ENCODE measurements around the gene TMEM108.

Gene TMEM108

DNA sequence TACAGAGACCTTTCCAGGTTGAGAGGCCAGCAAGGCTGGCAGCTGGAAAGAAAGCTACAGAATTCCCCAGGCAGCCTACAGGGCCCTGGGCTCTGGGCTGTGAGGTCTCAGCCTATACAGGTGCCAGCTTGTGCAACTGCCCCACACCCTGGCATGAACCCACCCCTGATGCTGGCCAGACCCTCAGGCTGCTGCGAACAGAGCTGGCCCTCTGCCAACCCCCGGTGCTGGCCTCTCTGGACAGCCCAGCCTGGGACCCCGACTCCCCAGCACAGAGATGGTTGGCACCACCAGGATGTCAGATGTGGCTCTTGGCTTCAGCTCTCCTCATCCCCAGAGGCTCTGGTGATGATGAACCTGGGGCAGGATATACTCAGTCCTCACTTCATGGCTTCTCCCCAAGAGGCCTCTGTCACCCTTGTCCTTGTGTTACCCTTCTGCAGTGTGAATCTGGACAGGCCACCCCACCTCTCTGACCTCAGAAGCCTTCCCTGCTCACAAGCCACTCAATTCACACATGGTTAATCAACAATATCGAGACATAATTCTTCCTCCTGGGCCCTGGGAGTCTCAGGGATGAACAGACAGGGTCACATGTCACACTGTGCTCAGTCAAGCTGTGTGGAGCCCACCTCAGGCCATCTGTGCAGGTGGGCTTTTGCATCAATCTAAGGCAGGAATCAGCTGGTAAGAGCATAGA, 350.7 kb downstream of the TMEM108 start:
- TF ChIP-seq FOXP2 (optimal IDR thresholded peaks at IDR 0.05; ENCODE audit: borderline replicate concordance, extremely low read depth, extremely low read length, insufficient read depth) (no peak), TAF1 (IDR thresholded peaks at IDR 0.05; ENCODE audit: borderline replicate concordance, insufficient read depth, low read length) (no peak), POLR2AphosphoS5 (IDR thresholded peaks at IDR 0.05; ENCODE audit: low read depth, low read length) (no peak), SIN3A (IDR thresholded peaks at IDR 0.05; ENCODE audit: borderline replicate concordance, insufficient read depth, low read length) (no peak)
- TF ChIP-seq, protein P1, sequence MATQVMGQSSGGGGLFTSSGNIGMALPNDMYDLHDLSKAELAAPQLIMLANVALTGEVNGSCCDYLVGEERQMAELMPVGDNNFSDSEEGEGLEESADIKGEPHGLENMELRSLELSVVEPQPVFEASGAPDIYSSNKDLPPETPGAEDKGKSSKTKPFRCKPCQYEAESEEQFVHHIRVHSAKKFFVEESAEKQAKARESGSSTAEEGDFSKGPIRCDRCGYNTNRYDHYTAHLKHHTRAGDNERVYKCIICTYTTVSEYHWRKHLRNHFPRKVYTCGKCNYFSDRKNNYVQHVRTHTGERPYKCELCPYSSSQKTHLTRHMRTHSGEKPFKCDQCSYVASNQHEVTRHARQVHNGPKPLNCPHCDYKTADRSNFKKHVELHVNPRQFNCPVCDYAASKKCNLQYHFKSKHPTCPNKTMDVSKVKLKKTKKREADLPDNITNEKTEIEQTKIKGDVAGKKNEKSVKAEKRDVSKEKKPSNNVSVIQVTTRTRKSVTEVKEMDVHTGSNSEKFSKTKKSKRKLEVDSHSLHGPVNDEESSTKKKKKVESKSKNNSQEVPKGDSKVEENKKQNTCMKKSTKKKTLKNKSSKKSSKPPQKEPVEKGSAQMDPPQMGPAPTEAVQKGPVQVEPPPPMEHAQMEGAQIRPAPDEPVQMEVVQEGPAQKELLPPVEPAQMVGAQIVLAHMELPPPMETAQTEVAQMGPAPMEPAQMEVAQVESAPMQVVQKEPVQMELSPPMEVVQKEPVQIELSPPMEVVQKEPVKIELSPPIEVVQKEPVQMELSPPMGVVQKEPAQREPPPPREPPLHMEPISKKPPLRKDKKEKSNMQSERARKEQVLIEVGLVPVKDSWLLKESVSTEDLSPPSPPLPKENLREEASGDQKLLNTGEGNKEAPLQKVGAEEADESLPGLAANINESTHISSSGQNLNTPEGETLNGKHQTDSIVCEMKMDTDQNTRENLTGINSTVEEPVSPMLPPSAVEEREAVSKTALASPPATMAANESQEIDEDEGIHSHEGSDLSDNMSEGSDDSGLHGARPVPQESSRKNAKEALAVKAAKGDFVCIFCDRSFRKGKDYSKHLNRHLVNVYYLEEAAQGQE (IDR thresholded peaks at IDR 0.05; ENCODE audit: insufficient read depth in 1 of 2, low read depth in 2 of 2, low read length in 2 of 2): no peak

DNA sequence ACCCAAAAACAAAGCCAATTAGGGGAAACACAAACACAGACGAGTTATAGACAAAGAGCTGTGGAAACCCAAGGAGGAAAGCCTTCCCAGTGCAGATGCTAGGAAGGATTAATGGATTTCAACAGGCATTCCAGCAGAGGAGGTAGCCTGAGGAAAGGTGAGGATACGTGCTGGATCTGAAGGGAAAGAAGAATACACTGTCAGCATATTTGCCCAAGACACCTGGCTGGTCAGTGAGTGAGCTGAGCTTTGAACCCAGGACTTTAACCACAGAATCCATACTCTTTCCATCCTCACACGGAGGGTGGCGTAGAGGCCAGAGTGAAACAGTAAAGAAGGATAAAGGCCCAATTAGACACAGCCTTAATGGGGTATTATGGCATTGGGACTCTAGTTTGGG, 352.5 kb downstream of the TMEM108 start:
- TF ChIP-seq FOXP2 (optimal IDR thresholded peaks at IDR 0.05; ENCODE audit: borderline replicate concordance, extremely low read depth, extremely low read length, insufficient read depth) (no peak), POLR2AphosphoS5 (IDR thresholded peaks at IDR 0.05; ENCODE audit: low read depth, low read length) (no peak), TAF1 (IDR thresholded peaks at IDR 0.05; ENCODE audit: borderline replicate concordance, insufficient read depth, low read length) (no peak), SIN3A (IDR thresholded peaks at IDR 0.05; ENCODE audit: borderline replicate concordance, insufficient read depth, low read length) (no peak)
- TF ChIP-seq, protein P1 (IDR thresholded peaks at IDR 0.05; ENCODE audit: insufficient read depth in 1 of 2, low read depth in 2 of 2, low read length in 2 of 2): no peak

DNA sequence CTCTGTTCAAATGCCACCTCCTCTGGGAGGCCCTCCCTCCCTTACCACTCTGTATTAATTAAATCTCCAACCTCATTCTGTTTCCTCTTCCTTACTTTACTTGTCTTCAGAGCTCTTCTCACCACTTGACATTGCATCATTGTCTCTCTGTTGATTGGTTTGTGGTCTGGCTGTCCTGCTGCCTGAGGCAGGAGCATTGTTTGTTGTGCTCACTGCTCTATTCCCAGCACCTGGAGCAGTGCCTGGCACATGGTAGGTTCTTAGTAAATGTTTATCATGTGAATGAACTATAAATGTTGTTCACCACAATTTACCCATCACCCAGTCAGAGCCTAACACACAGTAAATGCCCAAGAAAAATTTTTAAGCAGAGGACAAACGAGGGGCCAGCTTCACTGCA, 355.0 kb downstream of the TMEM108 start:
- TF ChIP-seq FOXP2 (optimal IDR thresholded peaks at IDR 0.05; ENCODE audit: borderline replicate concordance, extremely low read depth, extremely low read length, insufficient read depth) (no peak), SIN3A (IDR thresholded peaks at IDR 0.05; ENCODE audit: borderline replicate concordance, insufficient read depth, low read length) (no peak), POLR2AphosphoS5 (IDR thresholded peaks at IDR 0.05; ENCODE audit: low read depth, low read length) (no peak), TAF1 (IDR thresholded peaks at IDR 0.05; ENCODE audit: borderline replicate concordance, insufficient read depth, low read length) (no peak)
- TF ChIP-seq, protein P1 (IDR thresholded peaks at IDR 0.05; ENCODE audit: insufficient read depth in 1 of 2, low read depth in 2 of 2, low read length in 2 of 2): no peak

DNA sequence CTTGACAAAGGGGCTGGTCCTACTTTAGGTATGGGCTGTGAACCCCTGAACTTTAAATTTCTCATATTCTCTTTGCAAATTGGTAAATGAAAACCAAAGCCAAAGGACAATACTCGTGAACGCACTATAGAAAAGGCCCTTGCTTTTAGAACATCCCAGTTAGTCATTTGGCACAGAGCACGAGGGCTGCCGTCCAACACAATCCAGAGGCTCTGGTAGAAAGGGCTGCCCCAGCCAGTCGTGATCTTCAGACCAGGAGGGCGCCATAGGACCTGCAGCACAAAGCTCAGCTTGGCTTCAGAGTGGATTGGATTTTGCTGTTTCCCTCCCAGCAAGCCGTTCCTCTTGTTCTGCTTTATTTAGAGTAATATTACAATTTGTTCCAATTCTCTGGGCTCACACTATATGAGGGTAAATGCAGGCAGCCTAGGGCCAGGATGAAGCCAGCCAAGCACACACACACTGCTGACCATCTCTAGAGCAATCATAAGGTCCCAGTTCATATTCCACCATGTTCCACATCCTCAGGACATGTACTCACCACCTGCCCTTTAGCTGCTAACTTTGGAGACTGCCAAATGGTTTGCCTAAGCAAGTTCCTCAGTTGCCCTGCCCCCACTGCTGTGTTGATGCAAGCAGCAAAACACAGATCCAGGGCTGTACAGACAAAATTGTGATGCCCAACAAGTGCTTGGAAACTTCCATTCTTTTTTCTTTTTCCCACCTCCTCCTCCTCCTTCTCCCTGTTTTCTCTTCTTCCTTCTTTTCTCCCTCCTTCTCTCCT, 355.7 kb downstream of the TMEM108 start:
- TF ChIP-seq SIN3A (IDR thresholded peaks at IDR 0.05; ENCODE audit: borderline replicate concordance, insufficient read depth, low read length) (no peak), TAF1 (IDR thresholded peaks at IDR 0.05; ENCODE audit: borderline replicate concordance, insufficient read depth, low read length) (no peak), FOXP2 (optimal IDR thresholded peaks at IDR 0.05; ENCODE audit: borderline replicate concordance, extremely low read depth, extremely low read length, insufficient read depth) (no peak), POLR2AphosphoS5 (IDR thresholded peaks at IDR 0.05; ENCODE audit: low read depth, low read length) (no peak)
- TF ChIP-seq, protein P1 (IDR thresholded peaks at IDR 0.05; ENCODE audit: insufficient read depth in 1 of 2, low read depth in 2 of 2, low read length in 2 of 2): no peak
